Astrocyte (in vitro differentiated cells and primary cell): ENCODE results near the gene NEK10. TPM values are rescaled to one million over a fixed set of nuclear protein-coding genes. Genes with fewer than 3 reads are reported as not detected.

Experiments used
- DNase-seq: peaks from one replicate; pipeline ENCODE4 v3.0.0-alpha.2; 2010; ENCODE audit warnings: low read depth
- FAIRE-seq: peaks from 2 replicates; lab custom pipeline; 2011; peaks lifted over from hg19 to GRCh38; lab: Jason Lieb, UNC
- H2AFZ ChIP-seq: 2 replicates; pipeline ENCODE4 v1.6.0; 2012; ENCODE audit warnings: low read depth, low read length, inconsistent platforms
- H3K27ac ChIP-seq: 2 replicates; pipeline ENCODE4 v1.5.1; 2011; ENCODE audit warnings: low read depth, low read length, inconsistent platforms
- H3K27me3 ChIP-seq: 2 replicates; pipeline ENCODE4 v1.6.0; 2011; ENCODE audit warnings: low read length, inconsistent platforms; ENCODE audit not compliant: insufficient read depth
- H3K36me3 ChIP-seq: 2 replicates; pipeline ENCODE4 v1.5.1; 2011; ENCODE audit warnings: low read length, inconsistent platforms; ENCODE audit not compliant: insufficient read depth
- H3K4me1 ChIP-seq: 2 replicates; pipeline ENCODE4 v1.5.1; 2011; ENCODE audit warnings: low read length, inconsistent platforms; ENCODE audit not compliant: insufficient read depth
- H3K4me2 ChIP-seq: 2 replicates; pipeline ENCODE4 v1.6.0; 2012; ENCODE audit warnings: low read length, inconsistent platforms
- H3K4me3 ChIP-seq: 2 replicates; pipeline ENCODE4 v1.5.1; 2011; ENCODE audit warnings: low read depth, mild to moderate bottlenecking, low read length, inconsistent platforms; ENCODE audit not compliant: insufficient read depth
- H3K79me2 ChIP-seq: 2 replicates; pipeline ENCODE4 v1.6.0; 2012; ENCODE audit warnings: mild to moderate bottlenecking, low read length, inconsistent platforms; ENCODE audit not compliant: insufficient read depth
- H3K9ac ChIP-seq: 2 replicates; pipeline ENCODE4 v1.6.0; 2012; ENCODE audit warnings: mild to moderate bottlenecking, low read length, inconsistent platforms
- H3K9me3 ChIP-seq: 2 replicates; pipeline ENCODE4 v1.5.1; 2012; ENCODE audit warnings: low read depth, mild to moderate bottlenecking, low read length, inconsistent platforms; ENCODE audit not compliant: insufficient read depth
- H4K20me1 ChIP-seq: 2 replicates; pipeline ENCODE4 v1.6.0; 2012; ENCODE audit warnings: low read length, inconsistent platforms; ENCODE audit not compliant: insufficient read depth
- H3K27ac Mint-ChIP-seq: one replicate; pipeline ENCODE4 v1.8.0; 2021; ENCODE audit warnings: mild to moderate bottlenecking, mixed read lengths; ENCODE audit not compliant: unreplicated experiment
- H3K27me3 Mint-ChIP-seq: one replicate; pipeline ENCODE4 v1.8.0; 2021; ENCODE audit warnings: low read depth, mixed read lengths; ENCODE audit not compliant: unreplicated experiment
- H3K36me3 Mint-ChIP-seq: one replicate; pipeline ENCODE4 v1.8.0; 2021; ENCODE audit warnings: low read depth, mixed read lengths; ENCODE audit not compliant: unreplicated experiment
- H3K4me1 Mint-ChIP-seq: one replicate; pipeline ENCODE4 v1.8.0; 2021; ENCODE audit warnings: low read depth, mixed read lengths; ENCODE audit not compliant: unreplicated experiment
- H3K4me3 Mint-ChIP-seq: one replicate; pipeline ENCODE4 v1.8.0; 2021; ENCODE audit warnings: mild to moderate bottlenecking, moderate library complexity, mixed read lengths; ENCODE audit not compliant: unreplicated experiment
- H3K9me3 Mint-ChIP-seq: one replicate; pipeline ENCODE4 v1.8.0; 2021; ENCODE audit warnings: mild to moderate bottlenecking, mixed read lengths; ENCODE audit not compliant: unreplicated experiment
- CTCF ChIP-seq: IDR thresholded peaks from 2 replicates; pipeline ENCODE4 v1.5.1; 2011; ENCODE audit warnings: low read depth, mild to moderate bottlenecking, inconsistent platforms, low read length, moderate library complexity; ENCODE audit not compliant: insufficient read depth
- EZH2 ChIP-seq: IDR thresholded peaks from 2 replicates; pipeline ENCODE4 v1.6.1; 2012; ENCODE audit warnings: mild to moderate bottlenecking, low read length, inconsistent platforms; ENCODE audit not compliant: insufficient read depth
- total RNA-seq: library from RNA; stranded (reverse); gene quantifications from 2 replicates; pipeline ENCODE4 v1.2.1, GENCODE V29; 2021

NEK10 gene
- total RNA-seq, 1 donor from 2014 or later, result 3.2 TPM

- Mint-ChIP-seq H3K9me3 (no peaks in the 10 kb centered on the region), H3K27me3 (no peaks in the 10 kb centered on the region), H3K4me1 (no peaks in the 10 kb centered on the region), H3K36me3 (no peaks in the 10 kb centered on the region), H3K4me3 (no peak overlapping the region), H3K27ac (no peak overlapping the region)
- H3K4me3 ChIP-seq, result no peak overlapping the region
- H3K4me1 ChIP-seq, result no peaks in the 10 kb centered on the region
- no peaks in the 10 kb centered on the region for H4K20me1 ChIP-seq
- no peak overlapping the region for H3K27ac ChIP-seq
- DNase-seq (no peak), FAIRE-seq (no peak)
- no peaks in the 10 kb centered on the region for H3K36me3 ChIP-seq
- no peak overlapping the region for H3K4me2 ChIP-seq
- H3K9me3 ChIP-seq, result no peaks in the 10 kb centered on the region
- TF ChIP-seq EZH2 (no peak), CTCF (no peak)
- no peaks in the 10 kb centered on the region for H3K27me3 ChIP-seq
- no peak overlapping the region for H2AFZ ChIP-seq
- no peaks in the 10 kb centered on the region for H3K79me2 ChIP-seq
- no peak overlapping the region for H3K9ac ChIP-seq
These were observed 272.0 kb downstream of the NEK10 start for GRCh38 chr3:27097182-27097581.

- H3K9me3 ChIP-seq, result no peaks in the 10 kb centered on the region
- H3K4me1 Mint-ChIP-seq, result no peaks in the 10 kb centered on the region
- no peaks in the 10 kb centered on the region for H3K4me1 ChIP-seq
- no peak overlapping the region for H3K4me2 ChIP-seq
- TF ChIP-seq EZH2, result no peak
- no peak for TF ChIP-seq CTCF
- no peaks in the 10 kb centered on the region for H3K79me2 ChIP-seq
- no peaks in the 10 kb centered on the region for H3K36me3 Mint-ChIP-seq
- no peak for FAIRE-seq
- no peaks in the 10 kb centered on the region for H3K36me3 ChIP-seq
- no peak overlapping the region for H3K27ac Mint-ChIP-seq
- H3K9ac ChIP-seq, result no peak overlapping the region
- no peaks in the 10 kb centered on the region for H4K20me1 ChIP-seq
- H3K9me3 Mint-ChIP-seq, result peaks cover 2% of the 10 kb centered on the region
- no peak for DNase-seq
- no peak overlapping the region for H2AFZ ChIP-seq
- H3K4me3 Mint-ChIP-seq, result no peak overlapping the region
- H3K27me3 ChIP-seq, result no peaks in the 10 kb centered on the region
- no peaks in the 10 kb centered on the region for H3K27me3 Mint-ChIP-seq
- no peak overlapping the region for H3K4me3 ChIP-seq
- no peak overlapping the region for H3K27ac ChIP-seq
These were observed 273.5 kb downstream of the NEK10 start for GRCh38 chr3:27095553-27096222.

- Mint-ChIP-seq H3K27me3 (no peaks in the 10 kb centered on the region), H3K4me3 (no peak overlapping the region), H3K9me3 (peaks cover 2% of the 10 kb centered on the region), H3K27ac (peak overlapping the region; percentile 38), H3K4me1 (no peaks in the 10 kb centered on the region), H3K36me3 (no peaks in the 10 kb centered on the region)
- Histone ChIP-seq H3K79me2 (no peaks in the 10 kb centered on the region), H3K4me3 (no peak overlapping the region), H3K27ac (no peak overlapping the region), H3K4me2 (no peak overlapping the region), H4K20me1 (no peaks in the 10 kb centered on the region), H3K36me3 (no peaks in the 10 kb centered on the region), H2AFZ (no peak overlapping the region), H3K4me1 (no peaks in the 10 kb centered on the region), H3K9ac (no peak overlapping the region), H3K27me3 (no peaks in the 10 kb centered on the region), H3K9me3 (no peaks in the 10 kb centered on the region)
- DNase-seq (no peak), FAIRE-seq (no peak)
- TF ChIP-seq CTCF (no peak), EZH2 (no peak)
These were observed 274.5 kb downstream of the NEK10 start for GRCh38 chr3:27094721-27095120.
